Type B pancreatic cell (in vitro differentiated cells): Measurements from ENCODE around the gene TENM3. TPM values are rescaled to one million over a fixed set of nuclear protein-coding genes. Genes with fewer than 3 reads are reported as not detected.

Experiments
- DNase-seq: peaks from one replicate; pipeline ENCODE4 v3.0.0; 2021; ENCODE audit warnings: mixed read lengths; ENCODE audit not compliant: unreplicated experiment; ENCODE audit errors: extremely low spot score
- H3K27ac Mint-ChIP-seq: 2 replicates; pipeline ENCODE4 v1.8.0; 2021; ENCODE audit warnings: mild to moderate bottlenecking, mixed read lengths
- H3K27me3 Mint-ChIP-seq: 2 replicates; pipeline ENCODE4 v1.8.0; 2021; ENCODE audit warnings: mixed read lengths
- H3K36me3 Mint-ChIP-seq: 2 replicates; pipeline ENCODE4 v1.8.0; 2021; ENCODE audit warnings: mixed read lengths
- H3K4me1 Mint-ChIP-seq: one replicate; pipeline ENCODE4 v1.8.0; 2021; ENCODE audit warnings: mixed read lengths; ENCODE audit not compliant: unreplicated experiment
- H3K4me3 Mint-ChIP-seq: 2 replicates; pipeline ENCODE4 v1.8.0; 2021; ENCODE audit warnings: mild to moderate bottlenecking, mixed read lengths
- H3K9me3 Mint-ChIP-seq: 2 replicates; pipeline ENCODE4 v1.8.0; 2021; ENCODE audit warnings: mixed read lengths
- CTCF ChIP-seq: fragments of 200-600 bp; sonication (generic); conservative IDR thresholded peaks from 2 replicates; pipeline ENCODE4 v1.5.0; 2021; ENCODE audit warnings: antibody characterized with exemption, mild to moderate bottlenecking
- total RNA-seq: library from RNA; stranded (reverse); gene quantifications from 2 replicates; pipeline ENCODE4 v1.2.1, GENCODE V29; 2021; ENCODE audit warnings: low replicate concordance

Gene TENM3
- total RNA-seq, 1 donor from 2014 or later, result 73.5 TPM

GRCh38 chr4:182748283-182748682 lies 505.1 kb downstream of the TENM3 start:
- H3K9me3 Mint-ChIP-seq, result peaks cover 10% of the 10 kb centered on the region
- H3K36me3 Mint-ChIP-seq, result peaks cover 34% of the 10 kb centered on the region
- H3K27me3 Mint-ChIP-seq, result no peaks in the 10 kb centered on the region
- no peak for TF ChIP-seq CTCF
- H3K4me3 Mint-ChIP-seq, result no peak overlapping the region
- DNase-seq, result no peak
- H3K27ac Mint-ChIP-seq, result no peak overlapping the region
- peaks cover 20% of the 10 kb centered on the region for H3K4me1 Mint-ChIP-seq

- Mint-ChIP-seq H3K9me3 (peaks cover 10% of the 10 kb centered on the region), H3K36me3 (peaks cover 35% of the 10 kb centered on the region), H3K4me1 (peaks cover 20% of the 10 kb centered on the region), H3K27ac (no peak overlapping the region), H3K27me3 (no peaks in the 10 kb centered on the region), H3K4me3 (no peak overlapping the region)
- no peak for DNase-seq
- no peak for TF ChIP-seq CTCF
These were observed 505.7 kb downstream of the TENM3 start for GRCh38 chr4:182748949-182749348.

GRCh38 chr4:182749667-182750167 lies 506.5 kb downstream of the TENM3 start:
- Mint-ChIP-seq H3K4me3 (no peak overlapping the region), H3K4me1 (peaks cover 20% of the 10 kb centered on the region), H3K27ac (no peak overlapping the region), H3K9me3 (peaks cover 10% of the 10 kb centered on the region), H3K36me3 (peaks cover 42% of the 10 kb centered on the region), H3K27me3 (no peaks in the 10 kb centered on the region)
- no peak for TF ChIP-seq CTCF
- DNase-seq, result no peak

GRCh38 chr4:182752158-182752910 lies 509.1 kb downstream of the TENM3 start:
- H3K9me3 Mint-ChIP-seq, result no peaks in the 10 kb centered on the region
- H3K4me1 Mint-ChIP-seq, result peaks cover 15% of the 10 kb centered on the region
- no peak overlapping the region for H3K27ac Mint-ChIP-seq
- H3K27me3 Mint-ChIP-seq, result no peaks in the 10 kb centered on the region
- H3K36me3 Mint-ChIP-seq, result peaks cover 43% of the 10 kb centered on the region
- no peak for DNase-seq
- no peak overlapping the region for H3K4me3 Mint-ChIP-seq
- TF ChIP-seq CTCF, result no peak

GRCh38 chr4:182754895-182755294 lies 511.7 kb downstream of the TENM3 start:
- TF ChIP-seq CTCF, result no peak
- Mint-ChIP-seq H3K9me3 (no peaks in the 10 kb centered on the region), H3K4me3 (no peak overlapping the region), H3K4me1 (peaks cover 16% of the 10 kb centered on the region), H3K36me3 (peaks cover 51% of the 10 kb centered on the region), H3K27me3 (no peaks in the 10 kb centered on the region), H3K27ac (no peak overlapping the region)
- DNase-seq, result no peak
